SK-N-DZ (cell line): ENCODE data around the gene TMEM74B.

ENCODE experiments used
- DNase-seq: peaks from one replicate; pipeline ENCODE4 v3.0.0-alpha.2; 2015; ENCODE audit warnings: low spot score

TMEM74B gene

GRCh38 chr20:1144401-1145172 is 40.2 kb downstream of the TMEM74B start:
- DNase-seq, result no peak

GRCh38 chr20:1137236-1137635 is 47.5 kb downstream of the TMEM74B start:
- DNase-seq, result no peak

GRCh38 chr20:1134836-1135235 is 49.9 kb downstream of the TMEM74B start:
- no peak for DNase-seq

GRCh38 chr20:1134355-1134754 is 50.4 kb downstream of the TMEM74B start:
- no peak for DNase-seq

GRCh38 chr20:1131354-1131753 is 53.4 kb downstream of the TMEM74B start:
- DNase-seq, result no peak

- DNase-seq, result no peak
Observed at GRCh38 chr20:1130847-1131246, 53.9 kb downstream of the TMEM74B start.
